HCT116 (cell line): Measurements from ENCODE around the gene SNRPF. TPM values are rescaled to one million over a fixed set of nuclear protein-coding genes. Genes with fewer than 3 reads are reported as not detected.

Experiments used
- ATAC-seq: fragments of 200-7000 bp; cut with Tn5 transposase; 2 replicates; pipeline ENCODE4 v1.9.1; 2020; ENCODE audit warnings: mild to moderate bottlenecking, moderate library complexity
- BruUV-seq: library from RNA; stranded (reverse); fragments of 400-500 nt; replicated peaks from 2 replicates; lab custom pipeline; 2021; lab: Mats Ljungman, UMichigan
- CTCF ChIA-PET: fragments of 300-600 bp; sonication (Branson Sonifier 250); formaldehyde crosslinking; loops from one replicate; lab custom pipeline; 2021; ENCODE audit warnings: antibody characterized with exemption; lab: Charles Lee
- POLR2A ChIA-PET: fragments of 300-600, 350-600 bp; sonication (Branson Sonifier 250); formaldehyde crosslinking; loops from one replicate; lab custom pipeline; 2021; ENCODE audit warnings: antibody characterized with exemption; lab: Charles Lee
- RAD21 ChIA-PET, 2 experiments: fragments of 300-600 bp; sonication (Branson Sonifier 250); formaldehyde crosslinking; loops; one replicate each; lab custom pipeline; 2023; ENCODE audit warnings: low total read pairs in 2 of 2; ENCODE audit not compliant: uncharacterized antibody in 2 of 2, unreplicated experiment in 2 of 2, low non-redundant PET in 1 of 2; lab: Charles Lee
- DNase-seq: peaks from one replicate; pipeline ENCODE4 v3.0.0-alpha.2; 2010; ENCODE audit warnings: low read depth, low spot score
- H2AFZ ChIP-seq: fragments of 200-600 bp; shearing (Covaris generic), sonication (generic); 2 replicates; pipeline ENCODE4 v1.6.1; 2017; ENCODE audit warnings: low read depth, mixed run types, mixed read lengths, antibody characterized with exemption, low read length; ENCODE audit not compliant: poor library complexity, severe bottlenecking
- H3K27ac ChIP-seq: 2 replicates; pipeline ENCODE4 v1.5.1; 2012; ENCODE audit warnings: low read depth, low read length
- H3K27me3 ChIP-seq: fragments of 200-600 bp; sonication (generic); 2 replicates; pipeline ENCODE4 v1.6.1; 2016; ENCODE audit warnings: mixed run types, low read length, mixed read lengths; ENCODE audit not compliant: insufficient read depth
- H3K36me3 ChIP-seq, 2 experiments: fragments of 200-500 bp in 1 of 2; fragments of 200-600 bp in 1 of 2; sonication (Bioruptor generic) in 1 of 2; sonication (generic) in 1 of 2; 2 replicates each; pipeline versions ENCODE4 v1.5.1 to v1.6.1; 2014 to 2016; ENCODE audit warnings: low read length in 2 of 2, inconsistent platforms in 1 of 2, mixed read lengths in 1 of 2, mixed run types in 1 of 2; ENCODE audit not compliant: insufficient read depth in 2 of 2, control insufficient read depth in 1 of 2
- H3K4me1 ChIP-seq, 2 experiments: fragments of 200-600 bp in 1 of 2; sonication (generic) in 1 of 2; 2 replicates each; pipeline versions ENCODE4 v1.5.1 to v1.6.1; 2012 to 2017; ENCODE audit warnings: low read length in 2 of 2, inconsistent platforms in 1 of 2, mild to moderate bottlenecking in 1 of 2, mixed read lengths in 1 of 2, mixed run types in 1 of 2, moderate library complexity in 1 of 2; ENCODE audit not compliant: insufficient read depth in 2 of 2, control insufficient read depth in 1 of 2
- H3K4me2 ChIP-seq: fragments of 200-600 bp; sonication (generic); 2 replicates; pipeline ENCODE4 v1.6.1; 2017; ENCODE audit warnings: mixed run types, low read length, mixed read lengths
- H3K4me3 ChIP-seq, 2 experiments: fragments of 200-600 bp in 1 of 2; sonication (generic) in 1 of 2; replicated peaks in 1 of 2; 2 replicates each; pipeline ENCODE4 v1.5.1; 2011 to 2016; ENCODE audit warnings: low read length in 2 of 2, control low read depth in 1 of 2, low read depth in 1 of 2, mild to moderate bottlenecking in 1 of 2, mixed read lengths in 1 of 2, mixed run types in 1 of 2
- H3K79me2 ChIP-seq: fragments of 200-600 bp; sonication (generic); 2 replicates; pipeline ENCODE4 v1.6.1; 2017; ENCODE audit warnings: mild to moderate bottlenecking, mixed run types, low read length, moderate library complexity, mixed read lengths; ENCODE audit not compliant: insufficient read depth
- H3K9ac ChIP-seq: fragments of 200-600 bp; sonication (generic); 2 replicates; pipeline ENCODE4 v1.6.1; 2016; ENCODE audit warnings: low read length, mixed read lengths
- H3K9me2 ChIP-seq: fragments of 200-600 bp; sonication (generic), shearing (Covaris generic); 2 replicates; pipeline ENCODE4 v1.6.1; 2017; ENCODE audit warnings: mixed run types, mild to moderate bottlenecking, moderate library complexity; ENCODE audit not compliant: insufficient read depth
- H3K9me3 ChIP-seq, 2 experiments: fragments of 200-500 bp in 1 of 2; fragments of 200-600 bp in 1 of 2; sonication (Bioruptor generic) in 1 of 2; sonication (generic) in 1 of 2; 2 replicates each; pipeline ENCODE4 v1.6.1; 2014 to 2017; ENCODE audit warnings: low read length in 2 of 2, mixed read lengths in 2 of 2, inconsistent platforms in 1 of 2, low read depth in 1 of 2, mild to moderate bottlenecking in 1 of 2, mixed run types in 1 of 2, moderate library complexity in 1 of 2; ENCODE audit not compliant: control insufficient read depth in 1 of 2, insufficient read depth in 1 of 2
- H4K20me1 ChIP-seq: fragments of 200-600 bp; sonication (generic), shearing (Covaris generic); 2 replicates; pipeline ENCODE4 v1.6.1; 2017; ENCODE audit warnings: mixed run types, mild to moderate bottlenecking, moderate library complexity; ENCODE audit not compliant: insufficient read depth
- ATF3 ChIP-seq: IDR thresholded peaks from 2 replicates; pipeline ENCODE4 v1.6.1; 2012
- CBX3 ChIP-seq: IDR thresholded peaks from 2 replicates; pipeline ENCODE4 v1.6.1; 2012; ENCODE audit warnings: low read depth
- CEBPB ChIP-seq: IDR thresholded peaks from 2 replicates; pipeline ENCODE4 v1.6.1; 2012; ENCODE audit warnings: low read depth
- EGR1 ChIP-seq: IDR thresholded peaks from 2 replicates; pipeline ENCODE4 v1.6.1; 2012; ENCODE audit warnings: low read depth
- ELF1 ChIP-seq: IDR thresholded peaks from 2 replicates; pipeline ENCODE4 v1.6.1; 2012; ENCODE audit warnings: low read depth, borderline replicate concordance
- EZH2phosphoT487 ChIP-seq: fragments of 200-600 bp; IDR thresholded peaks from 2 replicates; pipeline ENCODE4 v1.6.1; 2018; ENCODE audit warnings: antibody characterized with exemption, borderline replicate concordance
- FOSL1 ChIP-seq: IDR thresholded peaks from 2 replicates; pipeline ENCODE4 v1.6.1; 2012; ENCODE audit warnings: low read depth
- POLR2A ChIP-seq: IDR thresholded peaks from 2 replicates; pipeline ENCODE4 v1.7.0; 2011; ENCODE audit warnings: borderline replicate concordance; ENCODE audit not compliant: insufficient read depth, insufficient read length; ENCODE audit errors: extremely low read depth
- POLR2AphosphoS5 ChIP-seq: IDR thresholded peaks from 2 replicates; pipeline ENCODE4 v1.6.1; 2011; ENCODE audit warnings: mild to moderate bottlenecking, low read depth, low read length, moderate library complexity
- RAD21 ChIP-seq: IDR thresholded peaks from 2 replicates; pipeline ENCODE4 v1.6.1; 2012; ENCODE audit warnings: low read depth, mild to moderate bottlenecking
- REST ChIP-seq: IDR thresholded peaks from 2 replicates; pipeline ENCODE4 v1.6.1; 2012; ENCODE audit warnings: low read depth
- SIN3A ChIP-seq: IDR thresholded peaks from 2 replicates; pipeline ENCODE4 v1.6.1; 2012; ENCODE audit warnings: low read depth
- SRF ChIP-seq: IDR thresholded peaks from 2 replicates; pipeline ENCODE4 v1.6.1; 2012; ENCODE audit warnings: low read depth
- TCF7L2 ChIP-seq: IDR thresholded peaks from 2 replicates; pipeline ENCODE4 v1.7.0; 2011; ENCODE audit warnings: borderline replicate concordance, inconsistent platforms; ENCODE audit not compliant: insufficient read depth, insufficient read length; ENCODE audit errors: extremely low read depth
- YY1 ChIP-seq: IDR thresholded peaks from 2 replicates; pipeline ENCODE4 v1.6.1; 2011; ENCODE audit warnings: low read length, low read depth, moderate library complexity, mild to moderate bottlenecking; ENCODE audit not compliant: insufficient replicate concordance; ENCODE audit errors: extremely low read depth
- ZFX ChIP-seq: fragments of 450-650 bp; IDR thresholded peaks from 2 replicates; pipeline ENCODE4 v1.6.1; 2017
- ZNF274 ChIP-seq: fragments of 200-500 bp; sonication (Bioruptor generic); IDR thresholded peaks from 2 replicates; pipeline ENCODE4 v1.6.1; 2014; ENCODE audit warnings: mild to moderate bottlenecking, low read depth, low read length, inconsistent platforms
- intact Hi-C: fragments of 100-400 bp; cut with micrococcal nuclease; formaldehyde crosslinking; loops from 2 replicates; pipeline ENCODE4 v1.10.0; 2022
- total RNA-seq: library from RNA; stranded (reverse); gene quantifications from one replicate; pipeline ENCODE4 v1.2.1, GENCODE V29; 2021; ENCODE audit not compliant: unreplicated experiment
- TF ChIP-seq, protein P1 (sequence below): IDR thresholded peaks from 2 replicates; pipeline ENCODE4 v1.6.1; 2011; ENCODE audit warnings: mild to moderate bottlenecking, low read length, moderate library complexity; ENCODE audit not compliant: insufficient replicate concordance; ENCODE audit errors: extremely low read depth

SNRPF gene
- total RNA-seq, 1 experiment from 2014 or later = 56.3 TPM

GRCh38 chr12:95848575-95849388 is 10.0 kb upstream of the SNRPF start (continued):
- TF ChIP-seq ATF3 (no peak), FOSL1 (no peak), ELF1 (no peak)

GRCh38 chr12:95851606-95852005 is 7.1 kb upstream of the SNRPF start:
- Histone ChIP-seq H3K9me3 (no peaks in the 10 kb centered on the region), H3K79me2 (no peaks in the 10 kb centered on the region), H3K9me2 (no peaks in the 10 kb centered on the region), H3K27ac (no peak overlapping the region), H3K36me3 (no peaks in the 10 kb centered on the region), H3K4me2 (no peak overlapping the region), H4K20me1 (no peaks in the 10 kb centered on the region), H3K9ac (no peak overlapping the region), H3K27me3 (no peaks in the 10 kb centered on the region), H3K4me1 (no peaks in the 10 kb centered on the region), H3K4me3 (no peak overlapping the region)
- no peak for DNase-seq
- RAD21 ChIA-PET = no interaction called here
- BruUV-seq = no TSS peak
- TF ChIP-seq CEBPB (no peak), POLR2AphosphoS5 (no peak), FOSL1 (no peak), EZH2phosphoT487 (no peak), ZFX (no peak), SIN3A (no peak), YY1 (no peak), ATF3 (no peak), TCF7L2 (no peak), CBX3 (no peak), ELF1 (no peak), SRF (no peak), EGR1 (no peak), RAD21 (no peak), POLR2A (no peak), REST (no peak), ZNF274 (no peak)
- TF ChIP-seq, protein P1, sequence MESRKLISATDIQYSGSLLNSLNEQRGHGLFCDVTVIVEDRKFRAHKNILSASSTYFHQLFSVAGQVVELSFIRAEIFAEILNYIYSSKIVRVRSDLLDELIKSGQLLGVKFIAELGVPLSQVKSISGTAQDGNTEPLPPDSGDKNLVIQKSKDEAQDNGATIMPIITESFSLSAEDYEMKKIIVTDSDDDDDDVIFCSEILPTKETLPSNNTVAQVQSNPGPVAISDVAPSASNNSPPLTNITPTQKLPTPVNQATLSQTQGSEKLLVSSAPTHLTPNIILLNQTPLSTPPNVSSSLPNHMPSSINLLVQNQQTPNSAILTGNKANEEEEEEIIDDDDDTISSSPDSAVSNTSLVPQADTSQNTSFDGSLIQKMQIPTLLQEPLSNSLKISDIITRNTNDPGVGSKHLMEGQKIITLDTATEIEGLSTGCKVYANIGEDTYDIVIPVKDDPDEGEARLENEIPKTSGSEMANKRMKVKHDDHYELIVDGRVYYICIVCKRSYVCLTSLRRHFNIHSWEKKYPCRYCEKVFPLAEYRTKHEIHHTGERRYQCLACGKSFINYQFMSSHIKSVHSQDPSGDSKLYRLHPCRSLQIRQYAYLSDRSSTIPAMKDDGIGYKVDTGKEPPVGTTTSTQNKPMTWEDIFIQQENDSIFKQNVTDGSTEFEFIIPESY = no peak
- TF ChIP-seq, all 23 proteins: peak for 0
- CTCF ChIA-PET = no interaction called here
- H2AFZ ChIP-seq = no peak overlapping the region
- POLR2A ChIA-PET = no interaction called here
- intact Hi-C loops = no loop called here
- no peak for ATAC-seq
